ENCODE data around the gene STH.

GRCh38 chr17:45977506-45977824, 21.6 kb upstream of the STH start:
- TF ChIP-seq CTCF (IDR thresholded peaks at IDR 0.05) = no peak
- TF ChIP-seq POLR2A (IDR thresholded peaks at IDR 0.05) = no peak

Data from breast epithelium (tissue), 3 donors.